K562 (cell line): Measurements from ENCODE around the gene ZNF81. TPM values are rescaled to one million over a fixed set of nuclear protein-coding genes. Genes with fewer than 3 reads are reported as not detected.

Experiments
- ATF3 ChIP-seq, 2 experiments: fragments of 450-650 bp in 1 of 2; sonication (generic) in 1 of 2; formaldehyde crosslinking in 1 of 2; IDR thresholded peaks in 1 of 2; conservative IDR thresholded peaks in 1 of 2; 2 replicates each; pipeline versions ENCODE4 v1.6.1 to v1.8.1; 2016 to 2023; ENCODE audit warnings: mild to moderate bottlenecking in 2 of 2, moderate library complexity in 2 of 2, inconsistent platforms in 1 of 2, missing genetic modification reagents in 1 of 2
- CHD2 ChIP-seq: IDR thresholded peaks from 2 replicates; pipeline ENCODE4 v1.6.1; 2011; ENCODE audit warnings: low read depth, low read length
- FOXK2 ChIP-seq, 2 experiments: fragments of 450-650 bp; IDR thresholded peaks in 1 of 2; conservative IDR thresholded peaks in 1 of 2; 2 replicates each; pipeline ENCODE4 v1.6.1; 2016; ENCODE audit warnings: low read depth in 2 of 2, mild to moderate bottlenecking in 1 of 2
- NUFIP1 ChIP-seq: fragments of 450-650 bp; IDR thresholded peaks from 2 replicates; pipeline ENCODE4 v1.6.1; 2018; ENCODE audit not compliant: partially characterized antibody
- RBM39 ChIP-seq: fragments of 200-400 bp; formaldehyde crosslinking; optimal IDR thresholded peaks from 2 replicates; pipeline ENCODE3; 2018; ENCODE audit warnings: low read depth, low read length
- RREB1 ChIP-seq: fragments of 250-450 bp; sonication (Bioruptor Pico); IDR thresholded peaks from 2 replicates; pipeline ENCODE4 v1.4.0; 2020
- RUNX1 ChIP-seq: sonication (generic); IDR thresholded peaks from 2 replicates; pipeline ENCODE4 v1.6.1; 2016; ENCODE audit warnings: antibody characterized with exemption, low read depth
- SRF ChIP-seq, 2 experiments: fragments of 250-450, 450-650 bp in 1 of 2; sonication (Bioruptor Pico) in 1 of 2; sonication (generic) in 1 of 2; formaldehyde crosslinking; IDR thresholded peaks; 2 replicates each; pipeline versions ENCODE4 v1.5.0 to v1.5.1; 2020 to 2022; ENCODE audit warnings: mild to moderate bottlenecking in 1 of 2, missing genetic modification reagents in 1 of 2
- SRSF1 ChIP-seq: fragments of 200-400 bp; formaldehyde crosslinking; IDR thresholded peaks from 2 replicates; pipeline ENCODE4 v1.6.1; 2017; ENCODE audit warnings: mild to moderate bottlenecking, low read depth, low read length, moderate library complexity
- ZBTB11 ChIP-seq, 3 experiments: fragments of 200-800 bp in 1 of 3; fragments of 250-450 bp in 1 of 3; fragments of 450-650 bp in 1 of 3; sonication (Bioruptor Pico) in 1 of 3; sonication (Bioruptor generic) in 1 of 3; formaldehyde crosslinking in 1 of 3; IDR thresholded peaks; 2 replicates each; pipeline versions ENCODE4 v1.6.1 to v1.8.0; 2016 to 2022; ENCODE audit warnings: mild to moderate bottlenecking in 2 of 3, missing genetic modification characterization in 2 of 3, missing compliant biosample characterization in 1 of 3, moderate library complexity in 1 of 3
- ZNF140 ChIP-seq: fragments of 250-450 bp; sonication (Bioruptor Pico); IDR thresholded peaks from 2 replicates; pipeline ENCODE4 v1.8.0; 2021; ENCODE audit warnings: moderate library complexity, mild to moderate bottlenecking, inconsistent platforms
- ZNF224 ChIP-seq: sonication (generic); formaldehyde crosslinking; IDR thresholded peaks from 2 replicates; pipeline ENCODE4 v1.8.0; 2022; ENCODE audit warnings: mild to moderate bottlenecking, missing genetic modification reagents
- ZNF644 ChIP-seq: fragments of 200-800 bp; sonication (Bioruptor generic); IDR thresholded peaks from 2 replicates; pipeline ENCODE4 v1.6.1; 2016; ENCODE audit warnings: low read depth, missing genetic modification characterization, missing compliant biosample characterization
- ZNF668 ChIP-seq: fragments of 250-450 bp; sonication (Bioruptor Pico); IDR thresholded peaks from 2 replicates; pipeline ENCODE4 v1.8.0; 2022; ENCODE audit warnings: mild to moderate bottlenecking, inconsistent platforms
- polyA plus RNA-seq, 8 experiments: library from polyadenylated mRNA; depleted of rRNA in 4 of 8; stranded (reverse) in 5 of 8; unstranded in 3 of 8; fragments of >200 nt; fragmentation: Nextera tagmentation in 2 of 8; fragmentation: Illumina TruSeq in 1 of 8; extraction: Ambion mirVana in 2 of 8; extraction: Trizol in 1 of 8; gene quantifications; 2 replicates each; pipeline versions ENCODE4 v1.2.1 to v1.2.3, GENCODE V29; 2011 to 2014; ENCODE audit warnings: inconsistent platforms in 1 of 8, missing spikeins in 1 of 8
- total RNA-seq, 7 experiments: library from RNA; depleted of rRNA in 6 of 7; stranded (reverse); fragments of >200 nt in 6 of 7; fragmentation: Illumina TruSeq in 2 of 7; extraction: Trizol in 2 of 7; gene quantifications; 2 replicates each; pipeline versions ENCODE4 v1.2.1 to v1.2.3, GENCODE V29; 2011 to 2021; ENCODE audit warnings: low replicate concordance in 1 of 7

ZNF81 gene
- total and polyA plus RNA-seq, 9 of the 15 experiments (the other 6 are each of a cell fraction or from before 2014, with no cell fraction given), result 2.4 to 9.6 (median 4.9) TPM

- TF ChIP-seq ZBTB11 (CRISPR knock-in tag; IDR thresholded peaks at IDR 0.05), result peak in 1 of 3 experiments; percentile 74; a peak in 2 of 6 replicates
- TF ChIP-seq FOXK2 (conservative IDR thresholded peaks at IDR 0.05 in 1 of 2, IDR thresholded peaks at IDR 0.05 in 1 of 2; ENCODE audit: low read depth in 2 of 2), result no peak
- TF ChIP-seq RREB1 (CRISPR knock-in tag), result no peak
- no peak for TF ChIP-seq SRSF1
- no peak for TF ChIP-seq ZNF140 (CRISPR knock-in tag)
- TF ChIP-seq ZNF644, result peak; percentile 93
- TF ChIP-seq SRF (CRISPR knock-in tag; IDR thresholded peaks at IDR 0.05), result peak in 1 of 2 experiments; percentile 75; a peak in 1 of 4 replicates
- no peak for TF ChIP-seq ZNF668 (CRISPR knock-in tag)
- TF ChIP-seq RUNX1, result no peak
- TF ChIP-seq ZNF224 (CRISPR knock-in tag), result no peak
- TF ChIP-seq RBM39, result no peak
- no peak for TF ChIP-seq CHD2
- TF ChIP-seq ATF3 (IDR thresholded peaks at IDR 0.05), result no peak
- no peak for TF ChIP-seq ATF3 (CRISPR knock-in tag; conservative IDR thresholded peaks at IDR 0.05)
- no peak for TF ChIP-seq NUFIP1
Measured at GRCh38 chrX:47817421-47817820, 19.3 kb upstream of the ZNF81 start (continued).
